KOPT-K1 (cell line): ENCODE results near the gene STX1B.

Experiments
- H3K27ac ChIP-seq: fragments of 200-600 bp; sonication (generic); 2 replicates; pipeline ENCODE4 v1.5.1; 2016; ENCODE audit warnings: antibody characterized with exemption, mild to moderate bottlenecking, low read depth, low read length; ENCODE audit not compliant: poor library complexity, severe bottlenecking
- H3K36me3 ChIP-seq: fragments of 200-600 bp; sonication (generic); 2 replicates; pipeline ENCODE4 v1.5.1; 2017; ENCODE audit warnings: antibody characterized with exemption, mild to moderate bottlenecking, low read length, moderate library complexity; ENCODE audit not compliant: insufficient read depth
- H3K9me3 ChIP-seq: fragments of 200-600 bp; sonication (generic); 2 replicates; pipeline ENCODE4 v1.5.1; 2017; ENCODE audit warnings: antibody characterized with exemption, low read length, mild to moderate bottlenecking; ENCODE audit not compliant: insufficient read depth, poor library complexity, severe bottlenecking

STX1B gene

DNA sequence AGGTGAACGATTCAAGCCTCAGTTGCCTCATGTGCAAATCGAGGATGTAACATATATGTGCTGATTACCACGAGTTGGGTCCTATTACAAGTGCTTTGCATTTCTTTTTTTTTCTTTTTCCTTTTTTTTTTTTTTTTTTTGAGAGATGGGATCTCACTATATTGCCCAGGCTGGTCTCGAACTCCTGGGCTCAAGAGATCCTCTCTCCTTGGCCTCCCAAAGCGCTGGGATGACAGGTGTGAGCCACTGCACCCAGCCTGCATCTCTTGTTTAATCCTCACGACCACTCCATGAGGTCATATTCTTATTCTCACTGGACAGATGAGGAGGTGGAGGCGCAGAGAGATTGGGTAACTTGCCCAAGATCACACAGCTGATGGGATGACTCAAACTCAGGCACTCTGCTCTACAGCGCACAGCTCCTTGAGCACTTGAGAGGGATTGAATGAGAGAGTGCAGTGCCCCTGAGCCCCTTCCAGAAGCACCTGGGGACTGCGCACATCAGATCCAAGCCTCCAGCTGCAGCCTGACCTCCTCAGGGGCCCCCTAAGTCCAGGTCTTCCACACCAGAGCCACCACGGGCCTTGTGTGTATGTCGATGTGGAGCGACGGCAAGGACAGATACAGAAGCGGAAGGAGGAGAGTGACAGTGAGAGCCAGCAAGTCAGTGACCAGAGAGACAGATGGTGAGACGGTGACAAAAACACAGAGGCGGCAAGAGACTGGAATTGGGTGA lies 4.9 kb downstream of the STX1B start:
- no peaks in the 10 kb centered on the region for H3K9me3 ChIP-seq
- no peak overlapping the region for H3K27ac ChIP-seq
- no peaks in the 10 kb centered on the region for H3K36me3 ChIP-seq

DNA sequence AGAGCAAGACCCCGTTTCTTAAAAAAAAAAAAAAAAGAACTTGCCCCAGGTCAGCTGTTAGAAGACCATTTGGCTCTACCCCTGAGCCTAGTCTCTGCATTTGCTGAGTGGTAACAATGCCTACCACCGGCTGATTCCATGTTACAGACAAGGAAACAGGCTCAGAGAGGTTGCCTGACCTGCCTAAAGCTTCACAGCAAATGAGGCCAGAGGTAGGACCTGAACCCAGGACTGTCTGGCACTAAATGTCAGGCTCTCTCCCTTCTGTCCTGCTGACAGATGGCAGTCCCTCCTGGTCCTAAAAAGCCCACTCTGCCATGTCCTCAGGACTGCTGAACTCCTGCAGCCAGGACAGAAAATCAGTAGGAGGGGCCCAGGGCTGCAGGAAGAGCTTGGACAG lies 5.8 kb downstream of the STX1B start:
- Histone ChIP-seq H3K36me3 (no peaks in the 10 kb centered on the region), H3K9me3 (no peaks in the 10 kb centered on the region), H3K27ac (no peak overlapping the region)

DNA sequence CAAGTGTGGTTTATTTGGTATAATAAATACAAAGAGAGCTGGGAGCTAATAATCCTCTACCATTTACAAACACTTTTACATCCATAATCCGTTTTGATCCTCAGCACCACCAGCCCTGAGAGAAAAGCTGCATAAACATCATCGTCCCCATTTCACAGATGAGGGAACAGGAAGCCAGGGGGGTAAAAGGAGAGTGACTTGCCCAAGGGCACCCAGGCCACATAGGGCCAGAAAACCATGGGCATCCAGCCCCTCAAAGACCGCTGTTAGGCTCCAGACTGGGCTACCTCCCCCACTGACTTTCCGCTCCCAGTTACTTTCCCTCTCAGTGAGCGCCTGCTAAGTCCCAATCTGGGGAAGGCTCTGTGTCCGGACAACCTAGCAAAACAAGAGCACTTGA lies 6.7 kb downstream of the STX1B start:
- Histone ChIP-seq H3K9me3 (no peaks in the 10 kb centered on the region), H3K36me3 (no peaks in the 10 kb centered on the region), H3K27ac (no peak overlapping the region)

DNA sequence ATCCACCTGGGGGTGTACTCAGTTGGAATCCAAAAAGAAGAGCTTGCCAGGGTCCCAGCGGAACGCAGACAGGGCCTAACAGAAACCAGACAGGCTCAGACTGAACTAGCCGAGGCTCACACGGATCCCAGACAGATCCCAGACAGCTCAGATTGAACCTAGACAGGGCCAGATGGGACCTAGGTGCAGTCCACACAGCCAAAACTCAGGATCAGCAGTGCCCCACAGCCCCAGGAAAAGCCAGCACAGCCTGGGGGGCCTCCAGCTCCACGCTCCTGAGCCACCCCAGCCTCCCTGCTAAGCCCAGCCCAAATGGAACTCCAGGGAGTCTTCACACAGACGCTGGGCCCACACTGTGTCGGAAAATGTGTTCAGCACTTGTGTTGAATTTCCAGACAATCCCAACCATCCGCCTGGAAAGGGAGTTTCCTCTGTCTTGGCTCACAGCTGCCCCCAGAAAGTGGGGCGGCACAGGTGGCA lies 7.5 kb downstream of the STX1B start:
- Histone ChIP-seq H3K27ac (no peak overlapping the region), H3K9me3 (no peaks in the 10 kb centered on the region), H3K36me3 (no peaks in the 10 kb centered on the region)

DNA sequence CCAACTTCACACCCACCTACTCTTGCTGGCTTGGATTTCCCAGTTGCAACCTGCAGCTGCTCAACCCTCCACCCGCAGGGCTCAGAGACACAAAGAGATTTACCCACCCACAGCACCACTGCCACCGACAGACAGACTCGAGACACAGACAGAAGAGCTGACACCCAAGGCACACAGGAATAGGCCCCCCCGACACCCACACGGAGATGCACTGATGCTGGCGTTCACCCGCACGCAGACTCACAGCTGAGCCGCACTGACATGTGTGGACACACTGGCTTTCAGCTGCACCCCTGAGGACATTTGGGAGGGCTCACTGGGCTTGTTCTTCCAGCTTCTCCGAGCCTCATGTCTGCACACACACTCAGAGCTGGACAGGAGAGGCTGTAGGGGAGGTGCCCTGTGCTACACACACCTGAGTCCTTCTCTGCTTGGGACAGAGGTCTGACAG lies 8.2 kb downstream of the STX1B start:
- Histone ChIP-seq H3K36me3 (no peaks in the 10 kb centered on the region), H3K27ac (no peak overlapping the region), H3K9me3 (no peaks in the 10 kb centered on the region)

DNA sequence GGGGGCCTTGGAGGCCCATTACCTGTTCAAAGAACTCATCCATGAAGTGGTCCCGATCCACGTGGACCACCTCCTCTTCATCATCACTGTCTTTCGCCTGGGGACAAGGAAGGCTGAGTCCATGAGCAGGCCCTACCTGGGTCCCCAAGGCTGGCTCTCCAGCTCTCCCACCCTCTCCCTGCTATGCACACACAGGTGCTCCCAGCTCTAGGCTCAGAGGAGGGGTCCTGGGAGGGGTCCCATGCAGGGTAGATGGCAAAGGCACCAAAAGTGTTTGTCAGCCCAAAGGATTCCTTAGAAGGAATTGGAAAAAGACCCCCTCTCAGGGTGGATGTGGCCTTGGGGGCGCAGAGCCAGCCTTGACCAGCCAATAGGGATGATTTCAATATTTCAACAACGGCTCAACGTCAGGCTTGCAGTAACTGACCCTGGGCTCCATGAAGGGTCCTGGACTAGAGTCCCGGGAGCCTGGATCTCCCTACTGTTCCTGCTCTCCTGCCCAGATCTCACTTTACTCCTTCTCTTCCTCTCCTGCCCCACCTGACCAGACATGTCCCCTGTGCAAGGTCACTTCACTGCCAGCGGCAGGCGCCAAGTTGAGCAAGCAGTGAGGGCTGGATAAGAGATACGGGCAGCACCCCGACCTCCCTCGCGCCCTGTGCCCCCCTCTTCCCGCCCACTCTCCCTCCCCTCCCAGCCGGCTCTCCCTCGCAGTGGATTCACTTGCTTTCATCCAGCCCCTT lies 8.8 kb downstream of the STX1B start:
- Histone ChIP-seq H3K9me3 (no peaks in the 10 kb centered on the region), H3K27ac (no peak overlapping the region), H3K36me3 (no peaks in the 10 kb centered on the region)

DNA sequence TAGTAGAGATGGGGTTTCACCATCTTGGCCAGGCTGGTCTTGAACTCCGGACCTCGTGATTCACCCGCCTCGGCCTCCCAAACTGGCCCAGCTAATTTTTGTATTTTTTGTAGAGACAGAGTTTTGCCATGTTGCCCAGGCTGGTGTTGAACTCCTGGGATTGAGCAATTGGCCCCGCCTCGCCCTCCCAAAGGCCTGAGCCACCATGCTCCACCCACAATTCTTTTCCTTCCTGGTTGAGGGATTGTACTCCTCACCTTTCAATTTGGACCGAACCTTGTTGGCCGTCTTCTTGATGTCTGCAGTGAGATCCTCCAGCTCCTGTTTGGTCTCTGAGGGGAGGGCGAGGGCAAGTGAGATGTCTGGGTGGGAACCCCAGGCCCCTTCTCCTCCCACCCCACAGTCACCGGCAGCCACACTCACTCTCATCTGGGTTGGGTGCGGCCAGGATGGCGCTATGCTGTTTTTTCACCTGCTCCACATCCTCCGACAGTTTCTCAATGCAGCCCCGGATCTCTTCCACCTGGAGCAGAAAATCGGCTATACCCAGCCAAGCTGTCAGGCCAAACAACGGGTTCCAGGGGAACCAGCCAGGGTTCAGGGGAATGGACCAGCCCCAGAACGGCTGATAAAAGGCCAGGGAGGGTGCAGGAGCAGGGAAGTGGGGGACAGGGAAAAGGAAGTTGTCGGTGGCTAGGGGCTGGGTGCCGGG lies 9.6 kb downstream of the STX1B start:
- H3K36me3 ChIP-seq: no peaks in the 10 kb centered on the region
- no peaks in the 10 kb centered on the region for H3K9me3 ChIP-seq
- H3K27ac ChIP-seq: no peak overlapping the region

DNA sequence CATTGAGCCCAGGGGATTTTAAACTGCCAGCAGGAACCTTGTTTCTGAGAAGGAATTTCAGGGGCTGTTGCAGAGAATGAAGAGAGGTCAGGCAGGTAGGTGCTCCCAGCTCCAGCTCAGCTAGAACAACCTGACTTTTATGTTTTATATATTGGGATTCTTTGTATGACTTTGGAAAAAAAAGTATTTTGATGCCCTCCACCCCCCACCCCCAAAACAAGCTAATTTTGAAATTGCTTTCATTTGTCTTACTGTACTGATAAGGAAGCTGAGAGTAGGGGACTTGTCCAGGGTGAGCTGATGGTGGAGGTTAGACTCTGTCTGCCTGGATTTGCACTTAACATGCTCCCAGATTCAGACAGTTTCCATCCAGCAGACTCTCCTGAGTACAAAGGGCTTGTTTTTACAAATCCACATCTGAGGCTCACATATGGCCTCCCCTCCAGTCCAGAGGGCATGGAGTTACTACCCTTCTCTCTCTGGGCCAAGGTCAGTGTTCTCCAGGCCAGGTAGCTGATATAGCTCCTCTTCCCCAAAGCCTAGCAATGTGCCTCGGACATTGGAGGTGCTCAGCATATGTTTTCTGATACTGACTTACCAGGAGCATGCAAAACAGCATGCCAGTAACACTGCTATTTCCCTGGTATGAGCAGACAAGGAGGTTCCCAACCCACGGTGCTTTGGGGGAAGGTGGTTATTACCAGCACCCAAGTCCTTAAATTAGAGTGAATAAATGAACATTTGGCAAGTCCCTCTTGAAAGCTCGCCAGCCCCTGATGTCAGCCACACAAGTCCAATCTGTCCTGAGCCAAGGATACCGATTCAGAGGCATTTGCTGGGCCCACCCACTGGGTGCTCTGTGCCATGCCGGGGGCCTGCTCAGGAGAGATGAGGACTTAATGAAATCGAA lies 11.3 kb downstream of the STX1B start:
- Histone ChIP-seq H3K27ac (no peak overlapping the region), H3K9me3 (no peaks in the 10 kb centered on the region), H3K36me3 (no peaks in the 10 kb centered on the region)

DNA sequence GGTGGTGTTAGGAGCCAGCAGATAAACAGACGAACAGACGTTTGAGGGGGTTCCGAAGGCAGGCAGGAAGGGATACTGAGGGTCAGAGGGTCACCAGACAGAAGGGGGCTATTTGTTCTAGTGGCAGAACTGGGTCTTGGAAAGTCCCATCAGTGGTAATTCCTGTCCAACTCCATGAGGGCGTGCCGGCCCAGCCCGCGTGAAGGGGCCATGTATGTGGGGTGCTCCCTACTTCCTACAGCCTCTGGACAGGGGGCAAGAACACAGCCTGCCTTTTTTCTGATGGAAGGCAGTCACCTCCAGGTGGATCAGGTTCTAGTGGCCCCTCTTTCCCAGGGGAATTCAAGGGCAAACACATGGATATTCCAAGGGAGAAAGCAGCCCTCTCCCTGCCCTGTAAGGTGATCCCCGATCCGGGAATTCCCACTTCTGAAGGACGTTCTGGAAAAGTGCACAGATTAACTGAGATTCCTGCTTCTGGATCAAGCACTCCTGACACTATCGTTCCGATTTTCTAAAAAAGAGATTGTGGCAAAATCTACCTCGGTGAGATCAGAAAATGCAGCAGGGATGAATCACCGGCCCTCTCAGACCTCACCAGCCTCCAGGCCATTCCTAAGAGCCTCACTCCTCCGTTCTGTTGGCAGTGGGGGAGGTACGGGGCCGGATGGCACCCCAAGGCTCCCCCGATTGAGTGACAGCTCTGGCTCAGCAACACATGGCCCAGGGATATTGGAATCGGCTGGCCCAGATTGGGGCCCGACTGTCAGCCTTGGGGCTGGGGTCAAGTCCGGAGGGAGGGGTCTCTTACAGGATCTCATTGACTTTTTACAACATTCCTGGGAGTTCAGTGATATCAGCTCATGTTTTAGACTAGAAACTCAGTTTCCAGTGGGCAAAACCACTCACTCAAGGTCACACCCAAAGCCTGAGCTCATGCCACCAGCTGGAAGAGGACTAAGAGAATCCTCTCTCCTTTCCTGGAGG lies 12.4 kb downstream of the STX1B start:
- no peaks in the 10 kb centered on the region for H3K36me3 ChIP-seq
- no peaks in the 10 kb centered on the region for H3K9me3 ChIP-seq
- H3K27ac ChIP-seq: no peak overlapping the region

DNA sequence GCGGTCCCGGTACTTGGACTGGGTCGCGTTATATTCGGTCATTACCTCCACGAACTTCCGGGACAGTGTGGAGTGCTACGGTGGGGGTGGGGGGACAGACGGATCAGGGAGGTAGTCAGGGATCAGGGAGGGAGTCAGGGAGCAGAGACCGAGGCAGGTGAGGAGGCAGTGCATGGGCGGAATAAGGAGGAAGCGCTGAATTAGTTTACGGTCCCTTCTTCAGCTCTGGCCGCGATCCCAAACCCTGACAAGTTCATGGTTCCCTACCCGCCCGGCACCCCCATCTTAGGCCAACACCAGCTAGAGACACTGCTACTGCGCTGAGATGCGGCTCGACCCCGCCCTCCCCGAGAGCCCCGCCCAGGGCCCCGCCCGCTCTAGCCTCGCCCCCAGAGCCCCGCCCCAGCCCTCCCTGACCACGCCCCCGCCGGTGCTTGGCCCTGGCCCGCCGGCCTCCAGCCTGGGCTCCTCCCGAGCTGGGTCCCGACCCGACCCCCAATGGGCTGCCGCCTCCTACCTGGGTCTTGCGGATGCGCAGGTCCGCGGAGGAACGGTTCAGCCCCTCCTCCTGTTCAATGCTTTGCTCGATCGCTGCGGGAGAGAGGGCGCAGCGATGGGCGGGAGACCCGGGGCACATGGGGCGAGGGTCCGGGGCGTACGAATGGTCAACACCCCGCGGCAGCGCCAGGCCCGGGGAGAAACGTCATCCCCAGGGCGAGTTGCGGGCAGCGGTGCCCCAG lies 13.3 kb downstream of the STX1B start:
- Histone ChIP-seq H3K36me3 (no peaks in the 10 kb centered on the region), H3K27ac (no peak overlapping the region), H3K9me3 (no peaks in the 10 kb centered on the region)

DNA sequence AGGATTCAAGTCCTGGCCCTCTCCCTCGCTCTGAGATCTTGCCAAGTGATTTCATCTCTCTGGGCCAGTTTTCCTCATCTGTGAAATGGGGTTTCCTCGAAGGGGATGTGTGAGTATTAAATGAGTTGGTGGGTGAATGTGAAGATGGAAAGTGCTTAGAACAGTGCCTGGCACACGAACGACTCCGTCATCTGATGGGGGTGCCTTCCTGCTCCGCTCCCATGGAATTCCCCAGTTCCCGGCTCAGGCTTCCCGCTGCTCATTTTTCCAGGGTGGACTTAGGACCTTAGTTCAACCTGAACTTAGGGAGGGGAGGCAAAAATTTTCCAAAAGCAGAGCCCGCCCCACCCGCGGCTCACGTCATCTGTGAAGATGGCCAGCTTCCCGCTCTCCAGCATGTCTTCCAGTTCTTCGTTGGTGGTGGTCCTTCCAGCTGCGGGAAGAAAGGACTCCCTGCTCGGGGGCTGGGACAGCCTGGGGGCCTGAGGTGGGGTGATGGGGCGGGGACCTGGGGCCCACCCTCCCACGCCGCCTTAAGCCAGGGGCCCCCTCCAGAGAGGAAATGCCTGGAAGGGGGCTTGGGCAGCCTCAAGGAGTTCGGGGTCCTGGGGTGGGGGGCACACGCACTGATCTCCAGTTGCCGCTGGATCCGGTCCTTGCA lies 14.0 kb downstream of the STX1B start:
- H3K36me3 ChIP-seq: no peaks in the 10 kb centered on the region
- no peak overlapping the region for H3K27ac ChIP-seq
- H3K9me3 ChIP-seq: no peaks in the 10 kb centered on the region

DNA sequence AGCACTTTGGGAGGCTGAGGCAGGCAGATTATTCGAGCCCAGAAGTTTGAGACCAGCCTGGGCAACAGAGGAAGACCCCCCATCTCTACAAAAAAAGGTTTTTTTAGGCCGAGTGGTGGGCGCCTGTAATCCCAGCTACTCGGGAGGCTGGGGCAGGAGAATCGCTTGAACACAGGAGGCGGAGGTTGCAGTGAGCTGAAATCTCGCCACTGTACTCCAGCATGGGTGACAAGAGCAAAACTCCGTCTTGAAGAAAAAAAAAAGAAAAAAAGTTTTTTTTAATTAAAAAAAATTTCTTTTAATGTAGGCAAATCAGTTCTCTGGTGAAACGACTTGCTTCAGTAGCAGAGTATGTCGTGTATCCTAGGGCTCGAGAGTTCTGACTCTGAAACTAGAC lies 14.5 kb downstream of the STX1B start:
- H3K9me3 ChIP-seq: no peaks in the 10 kb centered on the region
- no peaks in the 10 kb centered on the region for H3K36me3 ChIP-seq
- H3K27ac ChIP-seq: no peak overlapping the region
